HG03095 (cell line): ENCODE data around the gene SLC8A1.
A peak's percentile ranks its signal among the peaks of the same experiment; 100 is the strongest.

ENCODE experiments used
- ATAC-seq: cut with Tn5 transposase; IDR thresholded peaks from one replicate; pipeline ENCODE4 v1.9.1; 2021; ENCODE audit warnings: moderate library complexity; ENCODE audit not compliant: unreplicated experiment

Gene SLC8A1

DNA sequence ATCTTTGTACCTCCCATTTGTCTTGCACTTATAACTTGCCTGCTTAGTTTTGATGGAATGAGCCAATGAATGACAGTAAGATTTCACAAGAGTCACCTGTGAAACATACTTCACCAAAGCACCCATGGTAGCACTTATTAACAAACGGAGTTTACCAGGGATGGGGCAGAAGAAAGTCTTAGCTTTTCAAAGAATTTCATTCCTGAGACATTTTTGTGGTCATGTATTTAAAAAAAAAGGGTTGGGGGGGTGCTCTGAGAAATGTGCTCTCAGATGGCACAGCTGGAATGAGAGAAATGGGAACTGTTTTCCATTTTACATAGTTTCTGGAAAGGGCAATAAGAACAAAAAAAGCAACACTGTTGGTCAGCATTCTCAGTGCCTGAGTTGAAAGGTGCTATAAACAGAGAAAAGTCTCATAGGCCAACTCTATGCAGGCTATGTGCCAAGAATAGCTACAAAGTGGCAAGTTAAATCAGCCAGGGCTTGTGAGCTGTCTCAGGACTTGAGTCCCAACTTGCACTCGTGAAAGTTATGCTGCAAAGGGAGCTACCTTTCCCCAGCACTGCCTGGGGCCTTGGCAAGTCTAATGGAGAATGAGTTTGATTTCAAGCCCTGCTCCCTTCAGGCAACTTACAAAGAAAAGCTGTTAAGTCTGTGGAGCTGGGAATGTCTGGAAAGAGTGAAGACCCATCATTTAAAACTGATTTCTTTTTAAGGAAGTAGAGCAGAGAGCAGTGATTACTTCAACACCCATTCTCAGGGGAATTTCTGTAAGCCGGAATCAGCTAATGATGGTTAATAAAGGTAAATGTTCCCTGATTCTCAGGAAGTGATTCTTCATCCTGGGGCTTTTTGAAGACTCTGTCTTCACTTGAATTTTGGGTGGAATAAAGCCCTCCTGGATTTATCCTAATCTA is 170.6 kb downstream of the SLC8A1 start:
- peak; percentile 77 for ATAC-seq

- no peak for ATAC-seq
Measured at GRCh38 chr2:40279482-40279881, 172.4 kb downstream of the SLC8A1 start.

GRCh38 chr2:40279001-40279400 is 172.9 kb downstream of the SLC8A1 start:
- ATAC-seq = no peak

- ATAC-seq = no peak
Measured at GRCh38 chr2:40276076-40276475, 175.8 kb downstream of the SLC8A1 start.

DNA sequence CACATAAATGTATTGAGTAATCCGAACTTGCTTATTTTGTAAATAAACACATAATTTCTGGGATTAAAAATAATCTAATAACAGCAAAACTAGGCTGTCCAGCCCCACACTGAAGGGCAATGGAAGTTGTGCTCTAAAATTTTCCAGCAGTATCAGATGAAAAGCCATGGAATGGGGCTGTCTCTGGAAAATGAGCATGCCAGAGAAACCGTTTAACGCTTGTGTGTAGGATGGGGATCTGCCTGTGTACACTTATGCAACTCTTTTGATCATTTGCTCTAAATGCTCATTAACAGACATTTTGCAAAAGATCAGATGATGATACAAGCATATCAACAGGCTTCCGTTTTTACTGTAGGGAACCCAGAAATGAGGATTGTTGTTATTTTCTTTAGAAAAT is 177.6 kb downstream of the SLC8A1 start:
- no peak for ATAC-seq

GRCh38 chr2:40273734-40274182 is 178.1 kb downstream of the SLC8A1 start:
- ATAC-seq = no peak

GRCh38 chr2:40271094-40271493 is 180.8 kb downstream of the SLC8A1 start:
- ATAC-seq = no peak

DNA sequence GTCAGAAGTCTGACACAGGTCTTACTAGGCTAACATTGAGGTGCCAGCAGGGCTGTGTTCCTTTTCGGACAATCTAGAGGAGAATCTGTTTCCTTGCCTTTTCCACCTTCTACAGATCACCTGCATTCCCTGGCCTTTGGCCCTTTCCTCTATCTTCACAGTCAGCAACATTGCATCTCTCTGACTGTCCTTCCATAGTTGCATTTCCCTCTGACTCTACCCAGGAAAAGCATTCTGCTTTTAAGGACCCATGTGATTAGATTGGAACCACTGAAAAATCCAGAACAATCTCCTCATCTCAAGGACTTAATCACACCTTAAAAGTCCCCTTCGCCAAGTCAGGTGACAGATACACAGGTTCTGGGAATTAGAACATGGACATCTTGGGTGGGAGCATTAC is 181.5 kb downstream of the SLC8A1 start:
- no peak for ATAC-seq

GRCh38 chr2:40268566-40268965 is 183.3 kb downstream of the SLC8A1 start:
- ATAC-seq = no peak

DNA sequence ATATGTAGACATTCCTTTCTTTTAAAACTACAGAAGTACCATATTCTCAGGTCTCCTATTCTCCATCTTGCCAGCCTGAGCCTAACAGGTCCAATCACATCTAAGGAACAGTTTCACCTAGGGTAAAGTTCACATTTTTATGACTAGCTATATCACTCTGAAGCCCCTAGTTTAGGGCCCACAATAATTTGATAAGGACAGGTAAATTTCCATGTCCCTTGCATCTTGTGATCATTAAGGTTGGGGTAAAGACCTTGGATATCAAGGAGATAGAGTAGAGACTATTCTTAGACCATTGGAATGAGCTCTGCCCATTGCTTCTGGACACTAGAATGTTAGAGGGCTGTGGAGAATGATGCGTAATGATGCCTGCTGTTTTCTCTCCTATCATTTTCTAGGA is 185.7 kb downstream of the SLC8A1 start:
- no peak for ATAC-seq

- no peak for ATAC-seq
Measured at GRCh38 chr2:40265602-40266001, 186.3 kb downstream of the SLC8A1 start.

- ATAC-seq = no peak
Measured at GRCh38 chr2:40261042-40261441, 190.8 kb downstream of the SLC8A1 start.

- no peak for ATAC-seq
Measured at GRCh38 chr2:40260437-40260836, 191.5 kb downstream of the SLC8A1 start.

- no peak for ATAC-seq
Measured at GRCh38 chr2:40259900-40260299, 192.0 kb downstream of the SLC8A1 start.

DNA sequence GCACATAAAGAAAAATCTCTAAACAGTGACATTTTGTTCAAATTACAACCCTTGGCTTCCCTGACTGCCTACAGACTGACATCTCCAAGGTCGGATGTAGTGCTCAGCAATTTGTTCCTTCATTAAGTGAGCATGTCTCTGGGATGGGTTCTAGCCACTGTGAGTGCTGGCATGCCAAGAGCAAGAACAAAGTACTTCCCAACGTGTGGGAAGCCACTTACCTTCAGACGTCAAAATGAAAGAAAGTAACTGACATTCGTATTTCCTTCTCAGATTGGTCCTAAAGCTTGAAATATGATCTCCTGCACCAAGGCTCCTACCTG is 193.8 kb downstream of the SLC8A1 start:
- ATAC-seq = no peak

DNA sequence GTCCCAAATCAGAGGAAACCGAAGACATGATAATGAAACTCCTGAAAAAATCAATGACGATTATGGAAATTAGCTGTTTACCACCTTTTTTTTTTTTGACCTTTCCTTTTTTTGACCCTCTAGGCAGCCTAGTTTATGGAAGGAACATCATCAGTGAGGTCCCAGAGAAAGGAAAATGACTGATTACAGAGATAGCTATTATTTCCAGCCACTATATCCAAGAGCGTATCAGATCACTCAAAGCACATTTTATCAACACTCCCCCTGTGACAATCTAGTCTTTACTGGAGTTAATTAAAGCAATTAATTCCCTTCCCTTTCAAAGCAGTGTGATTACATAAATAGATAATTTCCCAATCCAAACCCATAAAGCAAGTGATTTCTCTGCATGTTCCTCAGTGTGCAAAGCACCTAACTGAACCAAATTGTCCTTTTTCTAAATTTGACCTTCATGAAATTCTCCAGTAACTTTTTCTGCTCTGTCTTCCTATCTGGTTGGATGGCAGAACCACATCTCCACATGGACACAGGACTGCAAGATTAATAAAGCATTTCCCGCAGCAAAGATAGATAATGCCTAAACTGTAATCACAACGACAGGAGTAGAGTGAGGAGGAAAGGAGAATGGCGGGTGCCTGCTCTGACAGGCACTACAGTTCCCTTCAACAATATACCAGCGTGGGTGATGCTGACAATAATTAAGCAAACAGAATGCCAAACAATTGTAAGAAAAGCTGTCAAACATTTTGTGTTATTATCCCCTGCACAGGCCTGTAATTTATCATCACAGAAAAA is 194.4 kb downstream of the SLC8A1 start:
- no peak for ATAC-seq

- ATAC-seq = no peak
Measured at GRCh38 chr2:40256649-40257048, 195.2 kb downstream of the SLC8A1 start.

GRCh38 chr2:40256008-40256407 is 195.9 kb downstream of the SLC8A1 start:
- no peak for ATAC-seq

- no peak for ATAC-seq
Measured at GRCh38 chr2:40255103-40255502, 196.8 kb downstream of the SLC8A1 start.

- no peak for ATAC-seq
Measured at GRCh38 chr2:40254611-40255010, 197.3 kb downstream of the SLC8A1 start.

- ATAC-seq = no peak
Measured at GRCh38 chr2:40251137-40251536, 200.8 kb downstream of the SLC8A1 start.

GRCh38 chr2:40249577-40249976 is 202.3 kb downstream of the SLC8A1 start:
- no peak for ATAC-seq
